Measurements from ENCODE around the gene GPLD1.

GRCh38 chr6:24535210-24535609 is 45.8 kb upstream of the GPLD1 start:
- no peak for TF ChIP-seq CTCF (IDR thresholded peaks at IDR 0.05; ENCODE audit: borderline replicate concordance, extremely low read depth, low read length, poor library complexity, severe bottlenecking)
- TF ChIP-seq EZH2 (IDR thresholded peaks at IDR 0.05; ENCODE audit: borderline replicate concordance, low read depth, low read length, severe bottlenecking): no peak

All from DND-41 (cell line).